ENCODE data around the gene FUZ.
A peak's percentile ranks its signal among the peaks of the same experiment; 100 is the strongest.

The FUZ gene

GRCh38 chr19:49857061-49857837, 44.2 kb upstream of the FUZ start:
- no peak overlapping the region for H3K4me3 ChIP-seq (ENCODE audit: low read depth in 1 of 2, low read length in 2 of 2)
- H3K36me3 ChIP-seq (ENCODE audit: control insufficient read depth in 1 of 2, insufficient read depth in 2 of 2, low read length in 2 of 2): peaks cover 11 to 54% of the 10 kb centered on the region in 2 donors
- no peaks in the 10 kb centered on the region for H3K27me3 ChIP-seq (ENCODE audit: control insufficient read depth in 1 of 2, insufficient read depth in 2 of 2, low read length in 2 of 2)
- no peak overlapping the region for H3K9ac ChIP-seq (ENCODE audit: low read depth in 1 of 2, low read length in 2 of 2)
- peaks cover 8 to 19% of the 10 kb centered on the region in 2 donors for H3K4me1 ChIP-seq (ENCODE audit: control insufficient read depth in 1 of 2, insufficient read depth in 2 of 2, low read length in 2 of 2)
- no peaks in the 10 kb centered on the region for H3K9me3 ChIP-seq (ENCODE audit: control insufficient read depth in 1 of 2, low read length in 2 of 2)
- no peak overlapping the region for H3K27ac ChIP-seq (ENCODE audit: low read depth, low read length)

- Histone ChIP-seq H3K4me3 (ENCODE audit: low read depth in 1 of 2, low read length in 2 of 2) (no peak overlapping the region), H3K9ac (ENCODE audit: low read depth in 1 of 2, low read length in 2 of 2) (no peak overlapping the region), H3K9me3 (ENCODE audit: control insufficient read depth in 1 of 2, low read length in 2 of 2) (no peaks in the 10 kb centered on the region), H3K36me3 (ENCODE audit: control insufficient read depth in 1 of 2, insufficient read depth in 2 of 2, low read length in 2 of 2) (peaks cover 9 to 54% of the 10 kb centered on the region in 2 donors), H3K4me1 (ENCODE audit: control insufficient read depth in 1 of 2, insufficient read depth in 2 of 2, low read length in 2 of 2) (peaks cover 11 to 24% of the 10 kb centered on the region in 2 donors), H3K27me3 (ENCODE audit: control insufficient read depth in 1 of 2, insufficient read depth in 2 of 2, low read length in 2 of 2) (no peaks in the 10 kb centered on the region), H3K27ac (ENCODE audit: low read depth, low read length) (no peak overlapping the region)
Observed at GRCh38 chr19:49856574-49857021, 43.5 kb upstream of the FUZ start.

GRCh38 chr19:49855676-49856573, 42.8 kb upstream of the FUZ start:
- peaks cover 11 to 24% of the 10 kb centered on the region in 2 donors for H3K4me1 ChIP-seq (ENCODE audit: control insufficient read depth in 1 of 2, insufficient read depth in 2 of 2, low read length in 2 of 2)
- peaks cover 6 to 50% of the 10 kb centered on the region in 2 donors for H3K36me3 ChIP-seq (ENCODE audit: control insufficient read depth in 1 of 2, insufficient read depth in 2 of 2, low read length in 2 of 2)
- H3K9ac ChIP-seq (ENCODE audit: low read depth in 1 of 2, low read length in 2 of 2): no peak overlapping the region

GRCh38 chr19:49855277-49855675, 42.2 kb upstream of the FUZ start:
- H3K36me3 ChIP-seq (ENCODE audit: control insufficient read depth in 1 of 2, insufficient read depth in 2 of 2, low read length in 2 of 2): peaks cover 6 to 44% of the 10 kb centered on the region in 2 donors
- H3K27ac ChIP-seq (ENCODE audit: low read depth, low read length): no peak overlapping the region
- no peaks in the 10 kb centered on the region for H3K9me3 ChIP-seq (ENCODE audit: control insufficient read depth in 1 of 2, low read length in 2 of 2)
- H3K9ac ChIP-seq (ENCODE audit: low read depth in 1 of 2, low read length in 2 of 2): no peak overlapping the region
- H3K4me1 ChIP-seq (ENCODE audit: control insufficient read depth in 1 of 2, insufficient read depth in 2 of 2, low read length in 2 of 2): peaks cover 11 to 25% of the 10 kb centered on the region in 2 donors
- H3K4me3 ChIP-seq (ENCODE audit: low read depth in 1 of 2, low read length in 2 of 2): no peak overlapping the region
- no peaks in the 10 kb centered on the region for H3K27me3 ChIP-seq (ENCODE audit: control insufficient read depth in 1 of 2, insufficient read depth in 2 of 2, low read length in 2 of 2)

More at GRCh38 chr19:49855676-49856573, 42.8 kb upstream of the FUZ start:
- Histone ChIP-seq H3K27ac (ENCODE audit: low read depth, low read length) (no peak overlapping the region), H3K4me3 (ENCODE audit: low read depth in 1 of 2, low read length in 2 of 2) (no peak overlapping the region), H3K9me3 (ENCODE audit: control insufficient read depth in 1 of 2, low read length in 2 of 2) (no peaks in the 10 kb centered on the region), H3K27me3 (ENCODE audit: control insufficient read depth in 1 of 2, insufficient read depth in 2 of 2, low read length in 2 of 2) (no peaks in the 10 kb centered on the region)

GRCh38 chr19:49854378-49855263, 41.5 kb upstream of the FUZ start:
- Histone ChIP-seq H3K9me3 (ENCODE audit: control insufficient read depth in 1 of 2, low read length in 2 of 2) (no peaks in the 10 kb centered on the region), H3K9ac (ENCODE audit: low read depth in 1 of 2, low read length in 2 of 2) (no peak overlapping the region), H3K4me1 (ENCODE audit: control insufficient read depth in 1 of 2, insufficient read depth in 2 of 2, low read length in 2 of 2) (peaks cover 15 to 31% of the 10 kb centered on the region in 2 donors), H3K27ac (ENCODE audit: low read depth, low read length) (no peak overlapping the region), H3K36me3 (ENCODE audit: control insufficient read depth in 1 of 2, insufficient read depth in 2 of 2, low read length in 2 of 2) (peaks cover 2 to 39% of the 10 kb centered on the region in 2 donors), H3K27me3 (ENCODE audit: control insufficient read depth in 1 of 2, insufficient read depth in 2 of 2, low read length in 2 of 2) (no peaks in the 10 kb centered on the region), H3K4me3 (ENCODE audit: low read depth in 1 of 2, low read length in 2 of 2) (no peak overlapping the region)

- Histone ChIP-seq H3K4me1 (ENCODE audit: control insufficient read depth in 1 of 2, insufficient read depth in 2 of 2, low read length in 2 of 2) (peaks cover 15 to 31% of the 10 kb centered on the region in 2 donors), H3K36me3 (ENCODE audit: control insufficient read depth in 1 of 2, insufficient read depth in 2 of 2, low read length in 2 of 2) (peaks cover 0 to 37% of the 10 kb centered on the region in 2 donors), H3K27me3 (ENCODE audit: control insufficient read depth in 1 of 2, insufficient read depth in 2 of 2, low read length in 2 of 2) (no peaks in the 10 kb centered on the region), H3K27ac (ENCODE audit: low read depth, low read length) (no peak overlapping the region), H3K9me3 (ENCODE audit: control insufficient read depth in 1 of 2, low read length in 2 of 2) (no peaks in the 10 kb centered on the region), H3K4me3 (ENCODE audit: low read depth in 1 of 2, low read length in 2 of 2) (no peak overlapping the region), H3K9ac (ENCODE audit: low read depth in 1 of 2, low read length in 2 of 2) (no peak overlapping the region)
Observed at GRCh38 chr19:49853852-49854377, 40.8 kb upstream of the FUZ start.

GRCh38 chr19:49852631-49853126, 39.6 kb upstream of the FUZ start:
- Histone ChIP-seq H3K27ac (ENCODE audit: low read depth, low read length) (no peak overlapping the region), H3K36me3 (ENCODE audit: control insufficient read depth in 1 of 2, insufficient read depth in 2 of 2, low read length in 2 of 2) (peaks cover 0 to 25% of the 10 kb centered on the region in 2 donors), H3K9me3 (ENCODE audit: control insufficient read depth in 1 of 2, low read length in 2 of 2) (no peaks in the 10 kb centered on the region), H3K27me3 (ENCODE audit: control insufficient read depth in 1 of 2, insufficient read depth in 2 of 2, low read length in 2 of 2) (no peaks in the 10 kb centered on the region), H3K4me3 (ENCODE audit: low read depth in 1 of 2, low read length in 2 of 2) (peak overlapping the region; percentile 63 to 70), H3K4me1 (ENCODE audit: control insufficient read depth in 1 of 2, insufficient read depth in 2 of 2, low read length in 2 of 2) (peaks cover 15 to 31% of the 10 kb centered on the region in 2 donors), H3K9ac (ENCODE audit: low read depth in 1 of 2, low read length in 2 of 2) (peak overlapping the region; percentile 13 to 57)

GRCh38 chr19:49851456-49852259, 38.6 kb upstream of the FUZ start:
- peaks cover 0 to 16% of the 10 kb centered on the region in 2 donors for H3K36me3 ChIP-seq (ENCODE audit: control insufficient read depth in 1 of 2, insufficient read depth in 2 of 2, low read length in 2 of 2)
- H3K4me3 ChIP-seq (ENCODE audit: low read depth in 1 of 2, low read length in 2 of 2): peak overlapping the region; percentile 63 to 92
- no peaks in the 10 kb centered on the region for H3K27me3 ChIP-seq (ENCODE audit: control insufficient read depth in 1 of 2, insufficient read depth in 2 of 2, low read length in 2 of 2)
- H3K4me1 ChIP-seq (ENCODE audit: control insufficient read depth in 1 of 2, insufficient read depth in 2 of 2, low read length in 2 of 2): peaks cover 15 to 31% of the 10 kb centered on the region in 2 donors
- peak overlapping the region; percentile 13 to 57 for H3K9ac ChIP-seq (ENCODE audit: low read depth in 1 of 2, low read length in 2 of 2)
- H3K9me3 ChIP-seq (ENCODE audit: control insufficient read depth in 1 of 2, low read length in 2 of 2): no peaks in the 10 kb centered on the region
- no peak overlapping the region for H3K27ac ChIP-seq (ENCODE audit: low read depth, low read length)

Data from duodenal mucosa (tissue), 2 donors.